Activated CD8-positive, alpha-beta T cell treated with anti-CD3 and anti-CD28 coated beads, Interleukin-2, amount 10 ng/mL, durations not matched to agents 7 days and 5 days (primary cell): ENCODE measurements around the gene SLC6A3. TPM values are rescaled to one million over a fixed set of nuclear protein-coding genes. Genes with fewer than 3 reads are reported as not detected.

Source experiments
- ATAC-seq: fragments of 150-1000 bp; cut with Tn5 transposase; one replicate; pipeline ENCODE4 v1.10.0; 2021; ENCODE audit warnings: moderate library complexity
- CTCF ChIA-PET: fragments of 350-600 bp; sonication (Branson Sonifier 250); formaldehyde crosslinking; loops from one replicate; lab custom pipeline; 2021; ENCODE audit warnings: antibody characterized with exemption; lab: Charles Lee
- POLR2A ChIA-PET: fragments of 350-600 bp; sonication (Branson Sonifier 250); formaldehyde crosslinking; loops from one replicate; lab custom pipeline; 2021; ENCODE audit warnings: antibody characterized with exemption; lab: Charles Lee
- DNase-seq: peaks from one replicate; pipeline ENCODE4 v3.0.0-alpha.2; 2020
- H3K27ac Mint-ChIP-seq: one replicate; pipeline ENCODE4 v1.8.0; 2021; ENCODE audit warnings: mild to moderate bottlenecking, mixed read lengths
- H3K27me3 Mint-ChIP-seq: one replicate; pipeline ENCODE4 v1.8.0; 2021; ENCODE audit warnings: low read depth, mixed read lengths
- H3K36me3 Mint-ChIP-seq: one replicate; pipeline ENCODE4 v1.8.0; 2021; ENCODE audit warnings: low read depth, mixed read lengths
- H3K4me1 Mint-ChIP-seq: one replicate; pipeline ENCODE4 v1.8.0; 2021; ENCODE audit warnings: low read depth, mixed read lengths
- H3K4me3 Mint-ChIP-seq: one replicate; pipeline ENCODE4 v1.8.0; 2021; ENCODE audit warnings: mild to moderate bottlenecking, mixed read lengths
- H3K9me3 Mint-ChIP-seq: one replicate; pipeline ENCODE4 v1.8.0; 2022; ENCODE audit warnings: mixed read lengths; ENCODE audit not compliant: insufficient read depth
- total RNA-seq, 2 experiments: library from RNA; stranded (reverse); gene quantifications; one replicate each; pipeline ENCODE4 v1.2.3, GENCODE V29; 2021

Gene SLC6A3
- total RNA-seq, 2 experiments from 2014 or later: not detected

DNA sequence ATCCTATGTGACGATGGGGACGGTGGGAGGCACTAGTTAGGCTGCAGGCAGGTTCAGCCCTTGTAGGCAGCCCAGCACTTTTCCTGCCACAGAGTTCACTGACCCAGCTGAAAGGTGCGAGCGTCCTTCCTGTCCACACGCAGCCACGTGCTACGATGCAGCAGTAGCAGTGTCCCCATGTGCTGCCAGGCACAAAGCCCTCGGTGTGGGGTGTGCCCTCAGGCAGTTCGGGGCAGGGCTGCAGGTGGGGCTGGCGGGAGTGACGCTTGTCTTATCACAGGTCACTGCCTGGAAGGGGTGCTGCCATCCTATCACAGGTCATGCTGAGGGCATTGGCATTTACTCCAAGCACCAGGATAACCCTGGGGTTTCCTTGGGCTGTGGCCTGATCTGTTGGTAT lies 53.5 kb downstream of the SLC6A3 start:
- H3K27me3 Mint-ChIP-seq: peaks cover 18% of the 10 kb centered on the region

DNA sequence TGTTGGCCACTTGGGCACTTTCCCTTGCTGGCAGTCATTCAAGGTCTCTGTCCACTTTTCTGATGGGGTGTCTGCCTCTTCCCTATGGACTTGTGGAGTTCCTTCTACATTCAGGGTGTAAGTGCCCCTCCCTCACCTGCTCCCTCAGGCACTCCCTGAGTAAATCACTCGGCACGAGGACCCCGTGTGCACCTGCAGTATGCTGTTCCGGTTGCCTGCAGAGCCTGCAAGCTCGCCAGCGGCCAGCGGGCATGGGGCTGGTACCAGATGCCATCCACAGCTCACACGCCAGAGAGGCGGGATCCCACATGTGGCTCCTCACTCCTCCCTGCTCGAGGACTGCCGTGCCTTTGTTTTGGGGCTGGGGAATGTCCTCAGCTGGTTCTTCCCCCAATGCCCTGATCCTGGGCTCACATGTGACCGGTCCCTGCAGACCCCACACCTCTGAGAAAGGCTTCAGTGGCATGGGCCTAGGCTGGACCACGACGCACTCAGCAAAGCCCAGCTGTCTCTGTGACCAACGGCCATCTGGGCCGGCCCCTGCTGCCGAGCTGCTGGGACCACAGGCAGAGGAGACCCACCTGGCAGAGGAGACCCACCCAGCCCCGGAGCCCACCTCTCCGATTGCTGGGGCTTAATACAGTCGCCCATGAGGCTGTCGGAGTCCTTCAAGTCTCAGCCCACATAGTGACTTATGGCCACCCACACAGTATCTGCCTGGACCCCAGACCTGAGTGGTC lies 54.2 kb downstream of the SLC6A3 start:
- H3K27me3 Mint-ChIP-seq: peaks cover 18% of the 10 kb centered on the region
- ChIA-PET CTCF (no interaction called here), POLR2A (no interaction called here)
- H3K9me3 Mint-ChIP-seq: no peaks in the 10 kb centered on the region
- no peak overlapping the region for H3K4me3 Mint-ChIP-seq
- no peaks in the 10 kb centered on the region for H3K36me3 Mint-ChIP-seq
- H3K4me1 Mint-ChIP-seq: peaks cover 12% of the 10 kb centered on the region
- H3K27ac Mint-ChIP-seq: no peak overlapping the region
- ATAC-seq (no peak), DNase-seq (no peak)

More for the DNA sequence above, 53.5 kb downstream of the SLC6A3 start:
- H3K36me3 Mint-ChIP-seq: no peaks in the 10 kb centered on the region
- no peak for DNase-seq
- ChIA-PET POLR2A (no interaction called here), CTCF (no interaction called here)
- H3K27ac Mint-ChIP-seq: no peak overlapping the region
- no peak for ATAC-seq
- no peaks in the 10 kb centered on the region for H3K9me3 Mint-ChIP-seq
- H3K4me3 Mint-ChIP-seq: no peak overlapping the region
- peaks cover 5% of the 10 kb centered on the region for H3K4me1 Mint-ChIP-seq

DNA sequence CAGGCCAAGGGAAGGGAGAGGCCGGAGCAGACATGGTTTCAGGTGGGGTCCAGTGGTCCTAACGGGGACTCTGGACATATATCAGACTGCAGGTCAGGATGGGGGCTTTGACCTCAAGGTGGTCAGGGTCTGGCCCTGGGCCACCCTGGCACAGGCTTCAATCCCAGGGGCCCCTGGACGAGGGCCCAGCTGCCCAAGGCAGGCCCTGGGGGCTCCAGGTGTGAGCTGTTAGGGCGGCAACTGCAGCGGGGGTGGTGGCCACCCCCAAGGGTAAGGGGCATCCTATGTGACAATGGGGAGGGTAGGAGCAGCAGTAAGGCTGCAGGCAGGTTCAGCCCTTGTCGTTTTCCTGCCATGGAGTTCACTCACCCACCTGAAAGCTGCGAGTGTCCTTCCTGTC lies 54.9 kb downstream of the SLC6A3 start:
- POLR2A ChIA-PET: no interaction called here
- H3K36me3 Mint-ChIP-seq: no peaks in the 10 kb centered on the region
- H3K4me3 Mint-ChIP-seq: no peak overlapping the region
- peaks cover 16% of the 10 kb centered on the region for H3K4me1 Mint-ChIP-seq
- H3K9me3 Mint-ChIP-seq: no peaks in the 10 kb centered on the region
- DNase-seq (no peak), ATAC-seq (no peak)
- peaks cover 18% of the 10 kb centered on the region for H3K27me3 Mint-ChIP-seq
- H3K27ac Mint-ChIP-seq: no peak overlapping the region
- CTCF ChIA-PET: no interaction called here

DNA sequence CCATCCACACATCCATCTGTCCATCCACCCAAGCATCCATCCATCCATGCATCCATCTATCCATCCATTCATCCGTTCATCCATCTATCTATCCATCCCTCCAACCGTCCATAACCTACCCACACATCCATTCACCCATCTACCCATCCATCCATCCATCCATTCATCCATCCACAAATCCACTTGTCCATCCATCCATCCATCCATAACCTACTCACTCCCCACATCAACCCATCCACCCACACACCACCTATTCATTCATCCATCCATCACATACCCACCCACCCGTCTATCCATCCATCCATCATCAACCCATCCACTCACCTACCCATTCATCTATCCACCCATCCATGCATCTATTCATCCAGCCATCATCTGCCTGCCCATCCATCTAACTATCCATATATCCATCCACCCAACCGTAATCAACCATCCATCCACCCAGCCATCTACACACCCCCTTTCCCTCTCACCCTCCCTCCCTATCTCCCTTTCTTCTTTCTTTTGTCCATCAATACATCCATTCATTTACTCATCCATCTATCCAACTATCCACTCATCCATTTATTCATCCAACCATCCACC lies 56.8 kb downstream of the SLC6A3 start:
- Mint-ChIP-seq H3K9me3 (no peaks in the 10 kb centered on the region), H3K36me3 (no peaks in the 10 kb centered on the region), H3K27me3 (peaks cover 14% of the 10 kb centered on the region), H3K4me3 (no peak overlapping the region), H3K4me1 (peaks cover 19% of the 10 kb centered on the region), H3K27ac (no peak overlapping the region)
- ATAC-seq (no peak), DNase-seq (no peak)
- CTCF ChIA-PET: no interaction called here
- POLR2A ChIA-PET: no interaction called here

DNA sequence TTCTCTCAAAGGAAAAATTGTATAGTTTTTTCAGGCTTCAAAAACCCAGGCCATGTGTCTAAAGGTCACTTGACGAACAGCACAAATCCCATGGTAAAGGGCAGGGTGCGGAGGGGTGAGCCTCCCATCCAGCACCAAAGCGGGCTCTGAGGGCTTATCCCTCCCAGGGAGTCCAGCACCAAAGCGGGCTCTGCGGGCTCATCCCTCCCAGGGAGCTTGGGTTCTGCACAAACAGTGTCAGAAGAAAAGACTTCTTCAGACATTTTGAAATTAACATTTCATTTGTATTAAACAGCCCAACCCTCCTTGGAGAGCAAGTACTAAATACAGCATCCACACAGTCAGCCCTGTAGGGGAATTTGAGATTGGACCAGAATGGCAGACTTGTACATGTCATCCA lies 57.4 kb downstream of the SLC6A3 start:
- POLR2A ChIA-PET: no interaction called here
- H3K27ac Mint-ChIP-seq: no peak overlapping the region
- peaks cover 19% of the 10 kb centered on the region for H3K4me1 Mint-ChIP-seq
- no peaks in the 10 kb centered on the region for H3K36me3 Mint-ChIP-seq
- CTCF ChIA-PET: no interaction called here
- peaks cover 14% of the 10 kb centered on the region for H3K27me3 Mint-ChIP-seq
- DNase-seq (no peak), ATAC-seq (no peak)
- no peaks in the 10 kb centered on the region for H3K9me3 Mint-ChIP-seq
- no peak overlapping the region for H3K4me3 Mint-ChIP-seq

DNA sequence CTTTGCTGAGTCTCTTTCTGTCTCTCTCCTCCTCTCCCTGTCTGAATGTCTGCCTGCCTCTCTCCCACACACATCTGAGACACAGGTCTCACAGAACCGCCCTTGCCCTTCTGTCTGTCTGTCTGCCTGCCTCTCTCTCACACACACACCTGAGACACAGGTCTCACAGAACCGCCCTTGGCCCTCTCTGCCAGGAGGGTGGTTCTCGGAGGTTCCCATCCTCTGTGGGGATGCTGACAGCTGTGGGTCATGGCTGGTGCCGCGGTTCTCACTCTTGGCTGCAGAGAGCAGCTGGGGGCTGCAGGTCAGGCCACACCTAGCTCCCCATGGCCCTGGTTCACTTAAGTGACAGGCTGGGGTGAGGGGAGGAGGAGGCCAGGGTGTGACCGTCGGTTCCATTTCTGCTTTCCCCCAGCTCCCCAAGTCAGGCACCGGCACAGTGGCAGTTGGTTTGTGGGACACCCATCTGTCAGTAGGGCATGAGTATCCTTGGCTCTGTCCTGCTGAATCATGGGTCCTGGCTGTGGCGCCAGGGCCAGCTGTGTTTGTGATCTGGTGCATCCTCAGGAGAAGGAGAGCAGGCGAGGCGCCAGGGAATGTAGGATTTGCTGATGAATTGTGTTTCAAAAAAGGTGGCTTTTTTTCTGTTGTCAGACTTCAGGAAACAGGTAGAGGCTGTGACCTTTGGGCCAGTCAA lies 58.0 kb downstream of the SLC6A3 start:
- peaks cover 14% of the 10 kb centered on the region for H3K27me3 Mint-ChIP-seq
- ATAC-seq (no peak), DNase-seq (no peak)
- H3K4me3 Mint-ChIP-seq: peak overlapping the region; percentile 96
- H3K27ac Mint-ChIP-seq: peak overlapping the region; percentile 98
- ChIA-PET POLR2A (interaction anchor here (0.7 to 1.6 kb wide), 2 partner anchors 43 to 207 kb away, joined by 3 read pairs; partner anchors contain the start of gene CLPTM1L), CTCF (interaction anchor here (1.0 kb wide), 1 partner anchor 10 kb away, joined by 3 read pairs; no protein-coding TSS in a partner anchor)
- H3K36me3 Mint-ChIP-seq: no peaks in the 10 kb centered on the region
- peaks cover 19% of the 10 kb centered on the region for H3K4me1 Mint-ChIP-seq
- H3K9me3 Mint-ChIP-seq: no peaks in the 10 kb centered on the region

DNA sequence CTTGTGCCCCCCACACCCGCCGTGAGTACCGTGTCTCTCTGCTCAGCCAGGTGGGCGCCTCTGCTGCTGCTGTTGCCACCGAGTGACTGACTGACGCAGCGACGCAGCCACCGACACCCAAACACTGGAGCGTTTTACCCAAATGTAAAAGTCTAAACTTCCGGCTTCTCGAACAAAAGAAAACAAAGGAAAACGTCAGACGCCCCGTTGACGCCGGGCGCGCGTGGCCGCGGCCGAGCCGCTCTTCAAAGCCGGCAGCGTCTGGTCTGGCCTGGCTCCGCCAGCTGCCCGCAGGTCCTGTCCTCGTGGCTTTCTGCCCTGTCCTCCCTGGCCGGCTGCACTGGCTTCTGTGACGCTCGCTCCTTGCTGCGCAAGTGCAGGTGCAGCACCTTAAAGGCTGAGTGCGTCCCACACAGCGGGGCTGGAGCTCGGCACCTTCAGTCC lies 58.9 kb downstream of the SLC6A3 start:
- H3K4me3 Mint-ChIP-seq: peak overlapping the region; percentile 96
- H3K4me1 Mint-ChIP-seq: peaks cover 19% of the 10 kb centered on the region
- peaks cover 14% of the 10 kb centered on the region for H3K27me3 Mint-ChIP-seq
- POLR2A ChIA-PET: interaction anchor here (0.7 to 1.6 kb wide), 4 partner anchors 22 to 248 kb away, joined by 3 to 4 read pairs (median 4); partner anchors contain the start of gene CLPTM1L
- DNase-seq (peak; percentile 81), ATAC-seq (peak; percentile 83)
- CTCF ChIA-PET: interaction anchor here (0.5 to 1.4 kb wide), 3 partner anchors 9 to 259 kb away, joined by 3 to 4 read pairs (median 3); no protein-coding TSS in a partner anchor
- no peaks in the 10 kb centered on the region for H3K36me3 Mint-ChIP-seq
- no peaks in the 10 kb centered on the region for H3K9me3 Mint-ChIP-seq
- H3K27ac Mint-ChIP-seq: peak overlapping the region; percentile 98

DNA sequence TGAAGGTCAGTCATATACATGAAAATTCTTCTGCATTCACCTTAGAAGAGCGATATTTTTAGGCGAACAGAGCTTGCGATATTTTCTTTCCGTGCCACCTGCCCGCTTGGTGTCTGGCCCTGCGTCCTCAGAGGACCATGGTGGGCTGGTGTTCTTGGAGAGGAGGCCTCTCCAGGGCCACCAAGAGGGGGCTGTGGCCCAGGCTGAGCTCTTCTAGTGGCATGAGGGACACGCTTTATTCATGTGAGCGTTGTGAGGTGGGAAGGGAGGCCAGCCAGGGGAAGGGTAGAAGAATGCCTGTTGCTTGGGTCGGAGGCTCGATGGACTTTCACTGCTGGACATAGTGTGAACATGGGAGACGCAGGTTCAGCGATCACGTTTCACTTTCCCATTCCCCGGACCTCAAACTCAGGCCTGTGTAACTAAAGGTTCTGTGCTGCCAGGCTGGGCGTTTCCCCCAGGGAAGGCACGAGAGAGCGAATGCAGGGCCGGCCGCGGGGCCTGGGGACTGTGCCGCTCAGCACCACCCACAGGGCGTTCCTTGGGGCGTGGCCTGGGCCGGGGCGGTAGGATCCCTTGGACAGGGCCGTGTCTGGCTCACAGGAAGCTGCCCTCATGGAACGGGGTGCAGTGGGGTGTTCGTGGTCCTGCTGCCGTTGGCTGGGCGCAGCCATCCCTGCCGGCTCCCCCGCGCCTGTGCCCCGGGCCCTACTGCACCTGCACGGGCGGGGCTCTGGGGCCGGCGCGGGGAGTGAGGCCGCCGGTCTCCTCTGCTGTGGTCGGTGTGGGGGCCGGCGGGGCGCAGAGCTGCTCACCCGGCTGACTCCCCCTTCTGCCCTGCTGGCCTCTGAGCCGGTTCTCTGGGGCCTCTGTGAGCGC lies 59.6 kb downstream of the SLC6A3 start:
- peak; percentile 87 for DNase-seq
- ChIA-PET POLR2A (interaction anchor here (0.6 to 1.6 kb wide), 6 partner anchors 22 to 280 kb away, joined by 3 to 4 read pairs (median 3); partner anchors contain the start of gene CLPTM1L), CTCF (interaction anchor here (0.5 to 1.4 kb wide), 4 partner anchors 82 to 259 kb away, joined by 3 to 4 read pairs (median 3); no protein-coding TSS in a partner anchor)
- peak; percentile 95 for ATAC-seq
- Mint-ChIP-seq H3K4me1 (peaks cover 19% of the 10 kb centered on the region), H3K36me3 (no peaks in the 10 kb centered on the region), H3K27me3 (peaks cover 14% of the 10 kb centered on the region), H3K27ac (peak overlapping the region; percentile 98), H3K4me3 (peak overlapping the region; percentile 96), H3K9me3 (no peaks in the 10 kb centered on the region)

DNA sequence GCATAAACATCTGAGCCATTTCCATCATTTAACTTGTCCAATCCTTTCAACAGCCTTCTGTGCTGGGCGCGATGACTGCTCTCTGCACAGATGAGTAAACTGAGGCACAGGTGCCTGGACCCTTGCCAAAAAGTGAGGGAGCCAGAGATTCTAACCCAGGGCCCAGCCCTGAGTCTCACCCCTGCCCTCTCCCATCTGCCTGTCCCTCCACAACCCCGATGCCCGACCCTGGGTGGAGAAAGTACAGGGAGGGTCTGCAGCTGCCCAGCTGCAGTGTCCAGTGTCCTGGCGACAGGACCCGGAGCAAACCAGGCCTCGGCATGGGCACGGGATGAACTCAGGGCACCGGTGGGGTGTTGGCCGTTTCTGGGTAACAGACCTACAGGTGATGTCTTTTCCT lies 60.7 kb downstream of the SLC6A3 start:
- Mint-ChIP-seq H3K4me3 (no peak overlapping the region), H3K27ac (no peak overlapping the region), H3K27me3 (peaks cover 14% of the 10 kb centered on the region), H3K9me3 (no peaks in the 10 kb centered on the region), H3K36me3 (no peaks in the 10 kb centered on the region), H3K4me1 (peaks cover 21% of the 10 kb centered on the region)
- POLR2A ChIA-PET: interaction anchor here (1.0 to 1.5 kb wide), 2 partner anchors 39 to 250 kb away, joined by 3 to 4 read pairs; partner anchors contain the start of gene CLPTM1L
- DNase-seq: no peak
- no peak for ATAC-seq
- CTCF ChIA-PET: interaction anchor here (0.7 to 1.0 kb wide), 2 partner anchors 83 to 216 kb away, joined by 3 read pairs; no protein-coding TSS in a partner anchor

DNA sequence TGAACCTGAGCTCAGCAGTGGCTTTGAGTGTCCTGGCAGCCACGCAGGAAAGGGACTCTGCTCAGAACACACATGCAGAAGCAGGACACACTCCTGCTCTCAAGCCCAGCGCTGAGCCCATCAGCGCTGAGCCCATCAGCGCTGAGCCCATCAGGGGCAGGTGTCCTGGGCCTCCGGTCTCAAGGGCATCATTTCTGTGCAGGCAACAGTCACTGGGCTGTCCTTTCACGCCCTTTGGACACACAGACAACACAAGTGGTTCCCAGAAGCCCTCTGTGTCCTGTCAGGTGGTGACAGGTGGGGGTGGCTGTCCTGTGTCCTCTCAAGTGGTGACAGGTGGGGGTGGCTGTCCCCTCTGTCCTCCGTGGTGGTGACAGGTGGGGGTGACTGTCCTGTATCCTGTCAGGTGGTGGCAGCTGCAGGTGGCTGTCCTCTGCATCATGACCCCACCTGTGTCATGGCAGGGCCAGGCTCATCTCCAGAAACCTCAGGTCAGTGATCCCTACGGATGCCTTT lies 61.3 kb downstream of the SLC6A3 start:
- Mint-ChIP-seq H3K27ac (no peak overlapping the region), H3K27me3 (peaks cover 14% of the 10 kb centered on the region), H3K9me3 (no peaks in the 10 kb centered on the region), H3K4me3 (no peak overlapping the region), H3K4me1 (peaks cover 21% of the 10 kb centered on the region), H3K36me3 (no peaks in the 10 kb centered on the region)
- CTCF ChIA-PET: no interaction called here
- DNase-seq: no peak
- ATAC-seq: no peak
- POLR2A ChIA-PET: no interaction called here
